Hepatocyte (in vitro differentiated cells): ENCODE results near the gene TMEM244.

ENCODE experiments used
- CTCF ChIP-seq: fragments of 200-600 bp; sonication (generic); IDR thresholded peaks from 2 replicates; pipeline ENCODE4 v1.5.1; 2016; ENCODE audit warnings: antibody characterized with exemption, mild to moderate bottlenecking; ENCODE audit not compliant: poor library complexity
- EZH2 ChIP-seq: fragments of 200-600 bp; sonication (generic); IDR thresholded peaks from 2 replicates; pipeline ENCODE4 v1.6.1; 2016; ENCODE audit warnings: antibody characterized with exemption, mild to moderate bottlenecking, borderline replicate concordance

GRCh38 chr6:129866688-129867087 is 5.6 kb upstream of the TMEM244 start:
- TF ChIP-seq CTCF, result no peak
- TF ChIP-seq EZH2, result no peak
